H9 (cell line): Measurements from ENCODE around the gene MAN1B1. TPM values are rescaled to one million over a fixed set of nuclear protein-coding genes. Genes with fewer than 3 reads are reported as not detected.

ENCODE experiments used
- DNase-seq: peaks from one replicate; pipeline ENCODE4 v3.0.0-alpha.2; 2017
- H2AFZ ChIP-seq: one replicate; pipeline ENCODE4 v1.6.1; 2013; ENCODE audit warnings: mild to moderate bottlenecking, low read length, control low read depth, moderate library complexity
- H2AK5ac ChIP-seq: 2 replicates; pipeline ENCODE4 v1.6.1; 2013; ENCODE audit warnings: low read length, control low read depth, mixed read lengths; ENCODE audit not compliant: insufficient read length
- H2BK120ac ChIP-seq: one replicate; pipeline ENCODE4 v1.6.1; 2013; ENCODE audit warnings: low read depth, mild to moderate bottlenecking, low read length, control low read depth, inconsistent platforms; ENCODE audit not compliant: poor library complexity, severe bottlenecking
- H2BK12ac ChIP-seq: 2 replicates; pipeline ENCODE4 v1.6.1; 2013; ENCODE audit warnings: low read length, control low read depth, mixed read lengths, low read depth; ENCODE audit not compliant: insufficient read length
- H2BK15ac ChIP-seq: 2 replicates; pipeline ENCODE4 v1.6.1; 2013; ENCODE audit warnings: low read depth, low read length, control low read depth
- H2BK20ac ChIP-seq: one replicate; pipeline ENCODE4 v1.6.1; 2013; ENCODE audit warnings: low read depth, mild to moderate bottlenecking, low read length, control low read depth, inconsistent platforms; ENCODE audit not compliant: poor library complexity, severe bottlenecking
- H2BK5ac ChIP-seq: 2 replicates; pipeline ENCODE4 v1.6.1; 2013; ENCODE audit warnings: low read length, control low read depth, mixed read lengths; ENCODE audit not compliant: insufficient read length
- H3K14ac ChIP-seq: 2 replicates; pipeline ENCODE4 v1.6.1; 2013; ENCODE audit warnings: low read length, control low read depth; ENCODE audit not compliant: insufficient read depth
- H3K18ac ChIP-seq: 2 replicates; pipeline ENCODE4 v1.6.1; 2013; ENCODE audit warnings: low read depth, mild to moderate bottlenecking, mixed read lengths, low read length, control low read depth; ENCODE audit not compliant: insufficient read length
- H3K23ac ChIP-seq: 2 replicates; pipeline ENCODE4 v1.6.1; 2013; ENCODE audit warnings: low read length, control low read depth, mixed read lengths, low read depth; ENCODE audit not compliant: insufficient read length
- H3K23me2 ChIP-seq: 2 replicates; pipeline ENCODE4 v1.6.1; 2013; ENCODE audit warnings: low read depth, mild to moderate bottlenecking, mixed read lengths, low read length, control low read depth; ENCODE audit not compliant: insufficient read length, poor library complexity, severe bottlenecking
- H3K27ac ChIP-seq: 2 replicates; pipeline ENCODE4 v1.5.1; 2013; ENCODE audit warnings: low read length, control low read depth, mixed read lengths, low read depth; ENCODE audit not compliant: insufficient read length
- H3K27me3 ChIP-seq: 2 replicates; pipeline ENCODE4 v1.6.1; 2013; ENCODE audit warnings: low read length, control low read depth, inconsistent platforms; ENCODE audit not compliant: insufficient read depth
- H3K4ac ChIP-seq: 2 replicates; pipeline ENCODE4 v1.6.1; 2013; ENCODE audit warnings: low read depth, mild to moderate bottlenecking, control low read depth, inconsistent platforms, low read length, moderate library complexity
- H3K4me1 ChIP-seq: 2 replicates; pipeline ENCODE4 v1.6.1; 2013; ENCODE audit warnings: low read length, control low read depth, inconsistent platforms; ENCODE audit not compliant: insufficient read depth
- H3K4me2 ChIP-seq: 2 replicates; pipeline ENCODE4 v1.6.1; 2013; ENCODE audit warnings: low read length, control low read depth, mixed read lengths; ENCODE audit not compliant: insufficient read length, insufficient read depth
- H3K56ac ChIP-seq: 2 replicates; pipeline ENCODE4 v1.6.1; 2013; ENCODE audit warnings: low read depth, mild to moderate bottlenecking, mixed read lengths, low read length, control low read depth; ENCODE audit not compliant: insufficient read length
- H3K79me1 ChIP-seq: 2 replicates; pipeline ENCODE4 v1.6.1; 2013; ENCODE audit warnings: low read depth, mild to moderate bottlenecking, moderate library complexity, low read length, control low read depth, inconsistent platforms; ENCODE audit not compliant: insufficient read depth, poor library complexity, severe bottlenecking
- H3K79me2 ChIP-seq: 2 replicates; pipeline ENCODE4 v1.6.1; 2013; ENCODE audit warnings: low read length, control low read depth, inconsistent platforms; ENCODE audit not compliant: insufficient read depth
- H3K9ac ChIP-seq: 2 replicates; pipeline ENCODE4 v1.6.1; 2013; ENCODE audit warnings: low read length, control low read depth, mixed read lengths; ENCODE audit not compliant: insufficient read length; ENCODE audit errors: extremely low read depth
- H3K9me3 ChIP-seq: one replicate; pipeline ENCODE4 v1.6.1; 2013; ENCODE audit warnings: low read depth, low read length, inconsistent platforms; ENCODE audit not compliant: control insufficient read depth
- H3T11ph ChIP-seq: one replicate; pipeline ENCODE4 v1.6.1; 2013; ENCODE audit warnings: mild to moderate bottlenecking, low read length, control low read depth, inconsistent platforms
- H4K20me1 ChIP-seq: one replicate; pipeline ENCODE4 v1.6.1; 2013; ENCODE audit not compliant: control insufficient read depth, insufficient read length, insufficient read depth
- H4K5ac ChIP-seq: 2 replicates; pipeline ENCODE4 v1.6.1; 2013; ENCODE audit warnings: low read depth, mild to moderate bottlenecking, mixed read lengths, low read length, control low read depth; ENCODE audit not compliant: insufficient read length
- H4K8ac ChIP-seq: replicated peaks from 2 replicates; pipeline ENCODE4 v1.6.1; 2013; ENCODE audit warnings: low read length, control low read depth, mixed read lengths, low read depth; ENCODE audit not compliant: insufficient read length
- H4K91ac ChIP-seq: 2 replicates; pipeline ENCODE4 v1.6.1; 2013; ENCODE audit warnings: low read depth, mild to moderate bottlenecking, moderate library complexity, mixed read lengths, low read length, control low read depth; ENCODE audit not compliant: insufficient read length
- H3K27ac Mint-ChIP-seq, 3 experiments: 2 replicates in 2 of 3; 3 replicates in 1 of 3; pipeline ENCODE4 v1.8.0; 2020 to 2021; ENCODE audit warnings: mixed read lengths in 3 of 3, mild to moderate bottlenecking in 1 of 3, moderate library complexity in 1 of 3
- H3K27me3 Mint-ChIP-seq: 2 replicates; pipeline ENCODE4 v1.8.0; 2021; ENCODE audit warnings: low read depth, mild to moderate bottlenecking, moderate library complexity, mixed read lengths
- H3K36me3 Mint-ChIP-seq, 3 experiments: 2 replicates in 2 of 3; 3 replicates in 1 of 3; pipeline ENCODE4 v1.8.0; 2020 to 2021; ENCODE audit warnings: low read depth in 3 of 3, mixed read lengths in 3 of 3; ENCODE audit not compliant: insufficient read depth in 1 of 3
- H3K4me1 Mint-ChIP-seq, 2 experiments: 2 replicates each; pipeline ENCODE4 v1.8.0; 2020; ENCODE audit warnings: mixed read lengths in 2 of 2
- H3K4me3 Mint-ChIP-seq, 2 experiments: 2 replicates in 1 of 2; 3 replicates in 1 of 2; pipeline ENCODE4 v1.8.0; 2020 to 2021; ENCODE audit warnings: mild to moderate bottlenecking in 2 of 2, mixed read lengths in 2 of 2, moderate library complexity in 1 of 2
- H3K9me3 Mint-ChIP-seq, 2 experiments: 2 replicates in 1 of 2; 3 replicates in 1 of 2; pipeline ENCODE4 v1.8.0; 2020; ENCODE audit warnings: mild to moderate bottlenecking in 2 of 2, mixed read lengths in 2 of 2, moderate library complexity in 1 of 2
- CTCF ChIP-seq: fragments of 200-600 bp; sonication (generic); conservative IDR thresholded peaks from 3 replicates; pipeline ENCODE4 v1.8.0; 2021; ENCODE audit warnings: antibody characterized with exemption, mild to moderate bottlenecking
- WGBS: extraction: QIAGEN DNeasy Blood & Tissue Kit; methylation state at CpG from one replicate; pipeline ENCODE4 v1.1.7; 2013; ENCODE audit warnings: missing lambda C conversion rate, low lambda C conversion rate, mixed read lengths; ENCODE audit not compliant: insufficient read length; ENCODE audit errors: extremely low coverage; 5-methylcytosine and 5-hydroxymethylcytosine counted together
- total RNA-seq: library from RNA; stranded (reverse); gene quantifications from 2 replicates; pipeline ENCODE4 v1.2.1, GENCODE V29; 2021

MAN1B1 gene
- total RNA-seq, 1 experiment from 2014 or later, result 34.9 TPM

GRCh38 chr9:137048655-137049543 lies 37.9 kb upstream of the MAN1B1 start:
- Histone ChIP-seq H4K5ac (no peak overlapping the region), H3K79me1 (no peaks in the 10 kb centered on the region), H3K27ac (no peak overlapping the region), H4K91ac (no peak overlapping the region), H4K8ac (no peak overlapping the region), H3K23ac (no peak overlapping the region), H3K56ac (no peak overlapping the region), H2BK12ac (no peak overlapping the region), H2BK5ac (no peak overlapping the region), H2AK5ac (no peak overlapping the region), H3K79me2 (0 out of 2 replicates have a peak, but pooled peaks cover 2% of the 10 kb centered on the region), H3K14ac (no peak overlapping the region), H2BK120ac (no peak overlapping the region), H3K27me3 (peaks cover 7% of the 10 kb centered on the region; the same call in 1 of the 2 replicates), H2BK20ac (no peak overlapping the region), H3K9ac (no peak overlapping the region), H2AFZ (no peak overlapping the region), H3K4me1 (no peaks in the 10 kb centered on the region), H3K4me2 (no peak overlapping the region), H3K23me2 (peaks cover 11% of the 10 kb centered on the region), H3K4ac (no peak overlapping the region), H3K18ac (no peak overlapping the region), H3K9me3 (no peaks in the 10 kb centered on the region), H4K20me1 (no peaks in the 10 kb centered on the region), H2BK15ac (no peak overlapping the region), H3T11ph (no peak overlapping the region)
- H3K4me1 Mint-ChIP-seq, result peaks cover 5 to 10% of the 10 kb centered on the region in 2 experiments
- H3K9me3 Mint-ChIP-seq, result no peaks in the 10 kb centered on the region
- peak; percentile 74 for DNase-seq
- no peaks in the 10 kb centered on the region for H3K36me3 Mint-ChIP-seq
- peaks cover 71% of the 10 kb centered on the region for H3K27me3 Mint-ChIP-seq
- no peak overlapping the region for H3K4me3 Mint-ChIP-seq
- no peak for TF ChIP-seq CTCF
- H3K27ac Mint-ChIP-seq, result no peak overlapping the region
- WGBS, result no CpG with 5 or more reads among the region's 72 CpGs
